ENCODE results near the gene GNB2. TPM values are rescaled to one million over a fixed set of nuclear protein-coding genes. Genes with fewer than 3 reads are reported as not detected.
"Not testable (repeated sequence)": the region's sequence is repeated elsewhere in the genome, so short reads cannot be mapped to it uniquely, and the experiment has no call there.

GNB2 gene
- polyA plus RNA-seq, 2 of the 4 experiments (the other 2 are of a cell fraction), result 50.8 to 163 TPM

DNA sequence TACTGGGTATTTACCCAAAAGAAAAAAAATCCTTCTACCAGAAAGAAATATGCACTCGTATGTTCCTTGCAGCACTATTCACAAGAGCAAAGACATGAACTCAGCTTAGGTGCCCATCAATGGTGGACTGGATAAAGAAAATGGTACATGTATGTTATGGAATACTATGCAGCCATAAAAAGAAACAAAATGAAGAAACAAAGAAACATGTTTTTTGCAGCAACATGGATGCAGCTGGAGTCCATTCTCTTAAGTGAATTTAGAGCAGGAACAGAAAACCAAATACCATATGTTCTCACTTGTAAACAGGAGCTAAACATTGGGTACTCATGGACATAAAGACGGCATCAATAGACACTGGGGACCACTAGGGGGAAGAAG, 5.5 kb upstream of the GNB2 start:
- ATAC-seq, result no peak
- ChIA-PET CTCF (interaction anchor here (0.7 to 3.9 kb wide), 6 partner anchors 9 to 199 kb away, joined by 3 to 11 read pairs (median 4); no protein-coding TSS in a partner anchor), POLR2A (no interaction called here)
- TF ChIP-seq GATA3 (IDR thresholded peaks at IDR 0.05; ENCODE audit: borderline replicate concordance) (no peak), HOXA7 (CRISPR knock-in tag; IDR thresholded peaks at IDR 0.05) (no peak), HOXB5 (CRISPR knock-in tag; IDR thresholded peaks at IDR 0.05) (no peak), RNF2 (IDR thresholded peaks at IDR 0.05; ENCODE audit: borderline replicate concordance, low read depth) (no peak), KDM5A (IDR thresholded peaks at IDR 0.05) (no peak), PHF8 (IDR thresholded peaks at IDR 0.05; ENCODE audit: borderline replicate concordance, low read depth) (no peak), EHF (CRISPR knock-in tag; IDR thresholded peaks at IDR 0.05) (no peak), CHD4 (IDR thresholded peaks at IDR 0.05; ENCODE audit: borderline replicate concordance) (no peak), ZSCAN20 (CRISPR knock-in tag; IDR thresholded peaks at IDR 0.05) (no peak), SREBF2 (IDR thresholded peaks at IDR 0.05) (no peak), NR3C1 (IDR thresholded peaks at IDR 0.05) (no peak), SMC3 (IDR thresholded peaks at IDR 0.05) (no peak)
- TF ChIP-seq, protein P1, sequence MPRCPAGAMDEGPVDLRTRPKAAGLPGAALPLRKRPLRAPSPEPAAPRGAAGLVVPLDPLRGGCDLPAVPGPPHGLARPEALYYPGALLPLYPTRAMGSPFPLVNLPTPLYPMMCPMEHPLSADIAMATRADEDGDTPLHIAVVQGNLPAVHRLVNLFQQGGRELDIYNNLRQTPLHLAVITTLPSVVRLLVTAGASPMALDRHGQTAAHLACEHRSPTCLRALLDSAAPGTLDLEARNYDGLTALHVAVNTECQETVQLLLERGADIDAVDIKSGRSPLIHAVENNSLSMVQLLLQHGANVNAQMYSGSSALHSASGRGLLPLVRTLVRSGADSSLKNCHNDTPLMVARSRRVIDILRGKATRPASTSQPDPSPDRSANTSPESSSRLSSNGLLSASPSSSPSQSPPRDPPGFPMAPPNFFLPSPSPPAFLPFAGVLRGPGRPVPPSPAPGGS (IDR thresholded peaks at IDR 0.05), result no peak
- TF ChIP-seq, protein P2, sequence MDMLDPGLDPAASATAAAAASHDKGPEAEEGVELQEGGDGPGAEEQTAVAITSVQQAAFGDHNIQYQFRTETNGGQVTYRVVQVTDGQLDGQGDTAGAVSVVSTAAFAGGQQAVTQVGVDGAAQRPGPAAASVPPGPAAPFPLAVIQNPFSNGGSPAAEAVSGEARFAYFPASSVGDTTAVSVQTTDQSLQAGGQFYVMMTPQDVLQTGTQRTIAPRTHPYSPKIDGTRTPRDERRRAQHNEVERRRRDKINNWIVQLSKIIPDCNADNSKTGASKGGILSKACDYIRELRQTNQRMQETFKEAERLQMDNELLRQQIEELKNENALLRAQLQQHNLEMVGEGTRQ (IDR thresholded peaks at IDR 0.05), result no peak
- TF ChIP-seq, protein P3, sequence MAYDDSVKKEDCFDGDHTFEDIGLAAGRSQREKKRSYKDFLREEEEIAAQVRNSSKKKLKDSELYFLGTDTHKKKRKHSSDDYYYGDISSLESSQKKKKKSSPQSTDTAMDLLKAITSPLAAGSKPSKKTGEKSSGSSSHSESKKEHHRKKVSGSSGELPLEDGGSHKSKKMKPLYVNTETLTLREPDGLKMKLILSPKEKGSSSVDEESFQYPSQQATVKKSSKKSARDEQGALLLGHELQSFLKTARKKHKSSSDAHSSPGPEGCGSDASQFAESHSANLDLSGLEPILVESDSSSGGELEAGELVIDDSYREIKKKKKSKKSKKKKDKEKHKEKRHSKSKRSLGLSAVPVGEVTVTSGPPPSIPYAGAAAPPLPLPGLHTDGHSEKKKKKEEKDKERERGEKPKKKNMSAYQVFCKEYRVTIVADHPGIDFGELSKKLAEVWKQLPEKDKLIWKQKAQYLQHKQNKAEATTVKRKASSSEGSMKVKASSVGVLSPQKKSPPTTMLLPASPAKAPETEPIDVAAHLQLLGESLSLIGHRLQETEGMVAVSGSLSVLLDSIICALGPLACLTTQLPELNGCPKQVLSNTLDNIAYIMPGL (CRISPR knock-in tag; IDR thresholded peaks at IDR 0.05; ENCODE audit: borderline replicate concordance), result no peak
- TF ChIP-seq, protein P4, sequence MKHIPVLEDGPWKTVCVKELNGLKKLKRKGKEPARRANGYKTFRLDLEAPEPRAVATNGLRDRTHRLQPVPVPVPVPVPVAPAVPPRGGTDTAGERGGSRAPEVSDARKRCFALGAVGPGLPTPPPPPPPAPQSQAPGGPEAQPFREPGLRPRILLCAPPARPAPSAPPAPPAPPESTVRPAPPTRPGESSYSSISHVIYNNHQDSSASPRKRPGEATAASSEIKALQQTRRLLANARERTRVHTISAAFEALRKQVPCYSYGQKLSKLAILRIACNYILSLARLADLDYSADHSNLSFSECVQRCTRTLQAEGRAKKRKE (CRISPR knock-in tag; IDR thresholded peaks at IDR 0.05; ENCODE audit: low read depth), result no peak
- TF ChIP-seq, protein P5, sequence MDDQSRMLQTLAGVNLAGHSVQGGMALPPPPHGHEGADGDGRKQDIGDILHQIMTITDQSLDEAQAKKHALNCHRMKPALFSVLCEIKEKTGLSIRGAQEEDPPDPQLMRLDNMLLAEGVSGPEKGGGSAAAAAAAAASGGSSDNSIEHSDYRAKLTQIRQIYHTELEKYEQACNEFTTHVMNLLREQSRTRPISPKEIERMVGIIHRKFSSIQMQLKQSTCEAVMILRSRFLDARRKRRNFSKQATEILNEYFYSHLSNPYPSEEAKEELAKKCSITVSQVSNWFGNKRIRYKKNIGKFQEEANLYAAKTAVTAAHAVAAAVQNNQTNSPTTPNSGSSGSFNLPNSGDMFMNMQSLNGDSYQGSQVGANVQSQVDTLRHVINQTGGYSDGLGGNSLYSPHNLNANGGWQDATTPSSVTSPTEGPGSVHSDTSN (IDR thresholded peaks at IDR 0.05), result no peak
- H3K4me2 ChIP-seq, result no peak overlapping the region
- FAIRE-seq, result no peak
- H3K9me3 ChIP-seq, result no peaks in the 10 kb centered on the region
- H3K27ac ChIP-seq, result no peak overlapping the region
- DNase-seq (ENCODE audit: low read depth in 1 of 2, low spot score in 1 of 2), result no peak
- no peak overlapping the region for H3K4me3 ChIP-seq
- no peaks in the 10 kb centered on the region for H3K4me1 ChIP-seq
- 66% methylated on average over 2 of the region's 2 CpGs for WGBS (ENCODE audit: missing lambda C conversion rate)

DNA sequence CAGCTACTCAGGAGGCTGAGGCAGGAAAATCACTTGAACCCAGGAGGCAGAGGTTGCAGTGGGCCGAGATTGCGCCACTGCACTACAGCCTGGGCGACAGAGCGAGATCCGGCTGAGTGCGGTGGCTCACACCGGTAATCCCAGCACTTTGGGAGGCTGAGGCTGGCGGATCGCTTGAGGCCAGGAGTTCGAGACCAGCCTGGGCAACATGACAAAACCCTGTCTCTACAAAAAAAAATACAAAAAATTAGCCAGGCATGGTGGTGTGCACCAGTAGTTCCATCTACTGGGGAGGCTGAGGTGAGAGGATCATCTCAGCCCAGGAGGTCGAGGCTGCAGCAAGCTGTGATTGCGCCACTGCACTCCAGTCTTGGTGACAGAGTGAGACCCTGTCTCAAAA, 4.4 kb upstream of the GNB2 start:
- H3K27ac ChIP-seq; H3K4me3 ChIP-seq; H3K4me1 ChIP-seq; H3K9me3 ChIP-seq; DNase-seq (ENCODE audit: low read depth in 1 of 2, low spot score in 1 of 2); ATAC-seq; FAIRE-seq; H3K4me2 ChIP-seq; POLR2A ChIA-PET: not testable (repeated sequence)
- WGBS (ENCODE audit: missing lambda C conversion rate), result 87% methylated on average over 12 of the region's 12 CpGs
- CTCF ChIA-PET, result interaction anchor here (0.7 to 3.9 kb wide), 7 partner anchors 9 to 183 kb away, joined by 3 to 12 read pairs (median 7); partner anchors contain the start of genes POP7 and SLC12A9

DNA sequence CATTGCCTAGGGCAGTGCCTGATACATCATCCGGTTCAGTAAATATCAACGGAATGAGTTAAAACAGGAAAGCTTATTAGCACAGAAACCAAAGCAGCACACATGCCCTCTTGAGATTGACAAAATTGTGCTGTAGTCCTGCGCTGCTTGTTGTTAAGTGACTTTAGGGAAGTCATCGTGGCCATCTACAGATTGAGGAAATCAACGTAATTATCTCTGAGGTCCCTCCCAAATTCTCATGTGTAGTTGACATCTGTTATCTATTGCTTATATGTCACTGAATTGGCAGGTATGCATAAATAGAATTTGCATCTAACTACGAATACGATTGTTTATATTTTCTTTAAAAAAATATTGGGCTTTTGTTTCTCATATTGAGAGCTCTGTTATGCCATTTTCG, 3.5 kb upstream of the GNB2 start:
- Histone ChIP-seq H3K9me3 (no peaks in the 10 kb centered on the region), H3K4me3 (no peak overlapping the region), H3K4me1 (no peaks in the 10 kb centered on the region), H3K27ac (no peak overlapping the region), H3K4me2 (no peak overlapping the region)
- WGBS (ENCODE audit: missing lambda C conversion rate), result 50% methylated on average over 8 of the region's 8 CpGs
- no peak for TF ChIP-seq RNF2 (IDR thresholded peaks at IDR 0.05; ENCODE audit: borderline replicate concordance, low read depth)
- no peak for TF ChIP-seq ESRRA (IDR thresholded peaks at IDR 0.05; ENCODE audit: borderline replicate concordance, low read length)
- TF ChIP-seq, protein P6, sequence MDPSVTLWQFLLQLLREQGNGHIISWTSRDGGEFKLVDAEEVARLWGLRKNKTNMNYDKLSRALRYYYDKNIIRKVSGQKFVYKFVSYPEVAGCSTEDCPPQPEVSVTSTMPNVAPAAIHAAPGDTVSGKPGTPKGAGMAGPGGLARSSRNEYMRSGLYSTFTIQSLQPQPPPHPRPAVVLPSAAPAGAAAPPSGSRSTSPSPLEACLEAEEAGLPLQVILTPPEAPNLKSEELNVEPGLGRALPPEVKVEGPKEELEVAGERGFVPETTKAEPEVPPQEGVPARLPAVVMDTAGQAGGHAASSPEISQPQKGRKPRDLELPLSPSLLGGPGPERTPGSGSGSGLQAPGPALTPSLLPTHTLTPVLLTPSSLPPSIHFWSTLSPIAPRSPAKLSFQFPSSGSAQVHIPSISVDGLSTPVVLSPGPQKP (IDR thresholded peaks at IDR 0.05; ENCODE audit: low read depth, low read length), result no peak
- no peak for TF ChIP-seq KDM1A (IDR thresholded peaks at IDR 0.05; ENCODE audit: low read depth)
- TF ChIP-seq, protein P7, sequence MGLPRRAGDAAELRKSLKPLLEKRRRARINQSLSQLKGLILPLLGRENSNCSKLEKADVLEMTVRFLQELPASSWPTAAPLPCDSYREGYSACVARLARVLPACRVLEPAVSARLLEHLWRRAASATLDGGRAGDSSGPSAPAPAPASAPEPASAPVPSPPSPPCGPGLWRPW (IDR thresholded peaks at IDR 0.05), result no peak
- TF ChIP-seq FOSL2 (IDR thresholded peaks at IDR 0.05), result no peak
- TF ChIP-seq FOSL2 (CRISPR knock-in tag; IDR thresholded peaks at IDR 0.05), result no peak
- TF ChIP-seq EHMT2 (IDR thresholded peaks at IDR 0.05; ENCODE audit: low read depth), result no peak
- TF ChIP-seq, protein P3 (CRISPR knock-in tag; IDR thresholded peaks at IDR 0.05; ENCODE audit: borderline replicate concordance), result no peak
- TF ChIP-seq HOXA7 (CRISPR knock-in tag; IDR thresholded peaks at IDR 0.05), result no peak
- no peak for TF ChIP-seq ZSCAN20 (CRISPR knock-in tag; IDR thresholded peaks at IDR 0.05)
- no peak for TF ChIP-seq PHF8 (IDR thresholded peaks at IDR 0.05; ENCODE audit: borderline replicate concordance, low read depth)
- DNase-seq (ENCODE audit: low read depth in 1 of 2, low spot score in 1 of 2), result no peak
- ChIA-PET POLR2A (no interaction called here), CTCF (interaction anchor here (1.0 to 2.5 kb wide), 7 partner anchors 10 to 182 kb away, joined by 3 to 12 read pairs (median 5); partner anchors contain the start of genes POP7 and SLC12A9)
- ATAC-seq, result no peak
- no peak for FAIRE-seq
